ENCODE results near the gene NETO1.

DNA sequence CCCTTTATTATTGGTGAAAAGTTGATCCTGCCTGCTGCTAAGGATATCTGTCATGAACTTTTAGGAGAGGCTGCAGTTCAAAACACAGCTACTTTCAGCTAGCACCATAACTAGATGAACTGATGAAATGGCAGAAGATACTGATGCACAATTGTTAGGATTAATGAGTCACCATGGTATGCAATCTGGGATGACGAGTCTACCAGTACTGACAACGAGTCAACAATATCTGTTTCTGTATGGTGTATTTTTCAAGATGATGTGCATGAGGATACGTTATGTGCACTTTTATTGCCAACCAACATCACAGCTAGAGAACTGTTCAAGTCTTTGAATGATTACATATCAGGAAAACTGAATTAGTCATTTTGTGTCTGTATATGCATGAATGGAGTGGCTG is 68.7 kb downstream of the NETO1 start:
- TF ChIP-seq, protein P1, sequence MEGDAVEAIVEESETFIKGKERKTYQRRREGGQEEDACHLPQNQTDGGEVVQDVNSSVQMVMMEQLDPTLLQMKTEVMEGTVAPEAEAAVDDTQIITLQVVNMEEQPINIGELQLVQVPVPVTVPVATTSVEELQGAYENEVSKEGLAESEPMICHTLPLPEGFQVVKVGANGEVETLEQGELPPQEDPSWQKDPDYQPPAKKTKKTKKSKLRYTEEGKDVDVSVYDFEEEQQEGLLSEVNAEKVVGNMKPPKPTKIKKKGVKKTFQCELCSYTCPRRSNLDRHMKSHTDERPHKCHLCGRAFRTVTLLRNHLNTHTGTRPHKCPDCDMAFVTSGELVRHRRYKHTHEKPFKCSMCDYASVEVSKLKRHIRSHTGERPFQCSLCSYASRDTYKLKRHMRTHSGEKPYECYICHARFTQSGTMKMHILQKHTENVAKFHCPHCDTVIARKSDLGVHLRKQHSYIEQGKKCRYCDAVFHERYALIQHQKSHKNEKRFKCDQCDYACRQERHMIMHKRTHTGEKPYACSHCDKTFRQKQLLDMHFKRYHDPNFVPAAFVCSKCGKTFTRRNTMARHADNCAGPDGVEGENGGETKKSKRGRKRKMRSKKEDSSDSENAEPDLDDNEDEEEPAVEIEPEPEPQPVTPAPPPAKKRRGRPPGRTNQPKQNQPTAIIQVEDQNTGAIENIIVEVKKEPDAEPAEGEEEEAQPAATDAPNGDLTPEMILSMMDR (IDR thresholded peaks at IDR 0.05): no peak
- TF ChIP-seq POLR2A (IDR thresholded peaks at IDR 0.05): no peak
- TF ChIP-seq POLR2AphosphoS5 (IDR thresholded peaks at IDR 0.05): no peak
- no peak for TF ChIP-seq EP300 (IDR thresholded peaks at IDR 0.05)
